HepG2 (cell line): ENCODE data around the gene CTNNBIP1. TPM values are rescaled to one million over a fixed set of nuclear protein-coding genes. Genes with fewer than 3 reads are reported as not detected.

Experiments used
- ELF3 ChIP-seq: IDR thresholded peaks from 2 replicates; pipeline ENCODE4 v1.6.1; 2016; ENCODE audit warnings: missing genetic modification reagents, missing compliant biosample characterization
- KLF9 ChIP-seq: IDR thresholded peaks from 2 replicates; pipeline ENCODE4 v1.6.1; 2016; ENCODE audit warnings: low read depth
- POLR2AphosphoS2 ChIP-seq: IDR thresholded peaks from 2 replicates; pipeline ENCODE4 v1.6.1; 2011; ENCODE audit warnings: low read depth, low read length, improper control_type of control experiment
- REPIN1 ChIP-seq: sonication (generic); formaldehyde crosslinking; IDR thresholded peaks from 2 replicates; pipeline ENCODE4 v1.8.0; 2022; ENCODE audit warnings: missing genetic modification reagents, low read depth, mild to moderate bottlenecking, borderline replicate concordance
- SAFB2 ChIP-seq: sonication (generic); formaldehyde crosslinking; IDR thresholded peaks from 2 replicates; pipeline ENCODE4 v1.5.1; 2020; ENCODE audit warnings: missing genetic modification reagents, low read depth, mild to moderate bottlenecking, borderline replicate concordance
- SMAD3 ChIP-seq: sonication (generic); formaldehyde crosslinking; IDR thresholded peaks from 2 replicates; pipeline ENCODE4 v1.4.0; 2020; ENCODE audit warnings: missing genetic modification reagents
- ZBTB34 ChIP-seq: sonication (generic); formaldehyde crosslinking; IDR thresholded peaks from 2 replicates; pipeline ENCODE4 v1.8.0; 2022; ENCODE audit warnings: mild to moderate bottlenecking, missing genetic modification reagents
- ZNF274 ChIP-seq: sonication (generic); formaldehyde crosslinking; IDR thresholded peaks from 2 replicates; pipeline ENCODE4 v1.5.1; 2020; ENCODE audit warnings: mild to moderate bottlenecking, missing genetic modification reagents
- ZNF646 ChIP-seq: sonication (generic); formaldehyde crosslinking; IDR thresholded peaks from 2 replicates; pipeline ENCODE4 v1.9.0; 2021; ENCODE audit warnings: mild to moderate bottlenecking, missing genetic modification reagents
- polyA plus RNA-seq, 8 experiments: library from polyadenylated mRNA; depleted of rRNA in 3 of 8; stranded (reverse) in 7 of 8; unstranded in 1 of 8; fragments of >200 nt; fragmentation: Illumina TruSeq in 4 of 8; extraction: Trizol in 4 of 8; gene quantifications; 2 replicates each; pipeline versions ENCODE4 v1.2.1 to v1.2.3, GENCODE V29; 2011 to 2016; ENCODE audit warnings: low read depth in 4 of 8, missing spikeins in 1 of 8, mixed read lengths in 1 of 8; ENCODE audit not compliant: insufficient read depth in 1 of 8
- total RNA-seq, 5 experiments: library from RNA; depleted of rRNA; stranded (reverse); fragments of >200 nt; fragmentation: Illumina TruSeq; extraction: Trizol; gene quantifications; 2 replicates each; pipeline ENCODE4 v1.2.3, GENCODE V29; 2016; ENCODE audit warnings: low read depth in 1 of 5
- TF ChIP-seq, protein P1 (sequence below): sonication (generic); formaldehyde crosslinking; IDR thresholded peaks from 2 replicates; pipeline ENCODE4 v1.5.0; 2020; ENCODE audit warnings: mild to moderate bottlenecking, missing genetic modification reagents, borderline replicate concordance
- TF ChIP-seq, protein P2 (sequence below): sonication (generic); formaldehyde crosslinking; IDR thresholded peaks from 2 replicates; pipeline ENCODE4 v1.4.0; 2020; ENCODE audit warnings: mild to moderate bottlenecking, low read depth, missing genetic modification reagents

Gene CTNNBIP1
- total and polyA plus RNA-seq, 2 of the 13 experiments (the other 11 are each of a cell fraction or from before 2014, with no cell fraction given) = 71.7 to 83.0 TPM

DNA sequence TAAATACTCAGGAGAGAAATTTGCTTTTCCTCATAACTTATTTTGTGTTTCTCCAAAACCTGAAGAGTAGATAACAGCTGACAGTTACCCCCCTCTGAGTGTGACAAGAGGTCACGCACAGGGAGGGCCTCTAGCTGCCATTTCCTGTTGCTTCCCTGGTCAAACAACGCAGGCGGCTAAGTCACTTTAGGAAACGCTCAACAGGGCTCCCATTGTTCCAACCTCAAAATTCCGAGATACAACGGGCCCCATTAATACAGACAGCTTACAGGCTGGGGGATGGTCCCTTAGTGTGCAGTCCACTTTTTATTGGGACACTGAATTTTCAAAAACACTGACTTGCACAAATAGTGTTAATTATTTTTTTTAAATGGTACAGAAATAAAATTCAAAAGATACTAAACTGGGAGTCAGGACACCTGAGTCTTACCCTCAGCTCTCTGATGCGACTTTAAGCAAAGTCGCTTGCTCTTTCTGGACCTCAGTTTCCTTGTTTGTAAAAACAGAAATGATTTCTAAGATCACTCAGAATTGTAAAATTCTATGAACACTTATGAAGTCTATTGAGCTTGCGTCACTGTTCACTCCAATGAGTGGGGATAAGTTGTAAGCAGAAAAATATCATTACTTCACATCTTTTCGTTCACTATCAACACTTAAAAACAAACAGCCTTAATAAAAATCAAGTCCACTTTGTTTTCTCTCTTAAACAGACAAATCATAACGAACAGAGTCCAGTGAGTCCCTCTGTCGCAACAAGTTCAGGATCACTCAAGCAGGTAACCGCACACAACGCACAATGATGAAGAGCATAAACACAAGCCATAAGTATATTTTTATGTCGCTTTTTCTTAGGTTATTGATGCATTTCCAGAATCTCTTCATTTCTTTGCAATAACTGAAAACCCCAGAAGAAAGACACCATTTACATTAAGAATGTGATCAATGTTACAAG lies 19.6 kb upstream of the CTNNBIP1 start (continued):
- TF ChIP-seq, protein P1, sequence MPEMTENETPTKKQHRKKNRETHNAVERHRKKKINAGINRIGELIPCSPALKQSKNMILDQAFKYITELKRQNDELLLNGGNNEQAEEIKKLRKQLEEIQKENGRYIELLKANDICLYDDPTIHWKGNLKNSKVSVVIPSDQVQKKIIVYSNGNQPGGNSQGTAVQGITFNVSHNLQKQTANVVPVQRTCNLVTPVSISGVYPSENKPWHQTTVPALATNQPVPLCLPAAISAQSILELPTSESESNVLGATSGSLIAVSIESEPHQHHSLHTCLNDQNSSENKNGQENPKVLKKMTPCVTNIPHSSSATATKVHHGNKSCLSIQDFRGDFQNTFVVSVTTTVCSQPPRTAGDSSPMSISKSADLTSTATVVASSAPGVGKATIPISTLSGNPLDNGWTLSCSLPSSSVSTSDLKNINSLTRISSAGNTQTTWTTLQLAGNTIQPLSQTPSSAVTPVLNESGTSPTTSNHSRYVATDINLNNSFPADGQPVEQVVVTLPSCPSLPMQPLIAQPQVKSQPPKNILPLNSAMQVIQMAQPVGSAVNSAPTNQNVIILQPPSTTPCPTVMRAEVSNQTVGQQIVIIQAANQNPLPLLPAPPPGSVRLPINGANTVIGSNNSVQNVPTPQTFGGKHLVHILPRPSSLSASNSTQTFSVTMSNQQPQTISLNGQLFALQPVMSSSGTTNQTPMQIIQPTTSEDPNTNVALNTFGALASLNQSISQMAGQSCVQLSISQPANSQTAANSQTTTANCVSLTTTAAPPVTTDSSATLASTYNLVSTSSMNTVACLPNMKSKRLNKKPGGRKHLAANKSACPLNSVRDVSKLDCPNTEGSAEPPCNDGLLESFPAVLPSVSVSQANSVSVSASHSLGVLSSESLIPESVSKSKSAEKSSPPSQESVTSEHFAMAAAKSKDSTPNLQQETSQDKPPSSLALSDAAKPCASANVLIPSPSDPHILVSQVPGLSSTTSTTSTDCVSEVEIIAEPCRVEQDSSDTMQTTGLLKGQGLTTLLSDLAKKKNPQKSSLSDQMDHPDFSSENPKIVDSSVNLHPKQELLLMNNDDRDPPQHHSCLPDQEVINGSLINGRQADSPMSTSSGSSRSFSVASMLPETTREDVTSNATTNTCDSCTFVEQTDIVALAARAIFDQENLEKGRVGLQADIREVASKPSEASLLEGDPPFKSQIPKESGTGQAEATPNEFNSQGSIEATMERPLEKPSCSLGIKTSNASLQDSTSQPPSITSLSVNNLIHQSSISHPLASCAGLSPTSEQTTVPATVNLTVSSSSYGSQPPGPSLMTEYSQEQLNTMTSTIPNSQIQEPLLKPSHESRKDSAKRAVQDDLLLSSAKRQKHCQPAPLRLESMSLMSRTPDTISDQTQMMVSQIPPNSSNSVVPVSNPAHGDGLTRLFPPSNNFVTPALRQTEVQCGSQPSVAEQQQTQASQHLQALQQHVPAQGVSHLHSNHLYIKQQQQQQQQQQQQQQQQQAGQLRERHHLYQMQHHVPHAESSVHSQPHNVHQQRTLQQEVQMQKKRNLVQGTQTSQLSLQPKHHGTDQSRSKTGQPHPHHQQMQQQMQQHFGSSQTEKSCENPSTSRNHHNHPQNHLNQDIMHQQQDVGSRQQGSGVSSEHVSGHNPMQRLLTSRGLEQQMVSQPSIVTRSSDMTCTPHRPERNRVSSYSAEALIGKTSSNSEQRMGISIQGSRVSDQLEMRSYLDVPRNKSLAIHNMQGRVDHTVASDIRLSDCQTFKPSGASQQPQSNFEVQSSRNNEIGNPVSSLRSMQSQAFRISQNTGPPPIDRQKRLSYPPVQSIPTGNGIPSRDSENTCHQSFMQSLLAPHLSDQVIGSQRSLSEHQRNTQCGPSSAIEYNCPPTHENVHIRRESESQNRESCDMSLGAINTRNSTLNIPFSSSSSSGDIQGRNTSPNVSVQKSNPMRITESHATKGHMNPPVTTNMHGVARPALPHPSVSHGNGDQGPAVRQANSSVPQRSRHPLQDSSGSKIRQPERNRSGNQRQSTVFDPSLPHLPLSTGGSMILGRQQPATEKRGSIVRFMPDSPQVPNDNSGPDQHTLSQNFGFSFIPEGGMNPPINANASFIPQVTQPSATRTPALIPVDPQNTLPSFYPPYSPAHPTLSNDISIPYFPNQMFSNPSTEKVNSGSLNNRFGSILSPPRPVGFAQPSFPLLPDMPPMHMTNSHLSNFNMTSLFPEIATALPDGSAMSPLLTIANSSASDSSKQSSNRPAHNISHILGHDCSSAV (CRISPR knock-in tag) = no peak
- TF ChIP-seq POLR2AphosphoS2 (no peak), ELF3 (peak; percentile 97), SAFB2 (CRISPR knock-in tag) (no peak), KLF9 (CRISPR knock-in tag) (no peak), ZBTB34 (no peak), ZNF646 (CRISPR knock-in tag) (no peak), ZNF274 (CRISPR knock-in tag) (no peak), REPIN1 (CRISPR knock-in tag) (peak; percentile 30; the same call in 1 of the 2 replicates), SMAD3 (CRISPR knock-in tag) (no peak)
- TF ChIP-seq, protein P2, sequence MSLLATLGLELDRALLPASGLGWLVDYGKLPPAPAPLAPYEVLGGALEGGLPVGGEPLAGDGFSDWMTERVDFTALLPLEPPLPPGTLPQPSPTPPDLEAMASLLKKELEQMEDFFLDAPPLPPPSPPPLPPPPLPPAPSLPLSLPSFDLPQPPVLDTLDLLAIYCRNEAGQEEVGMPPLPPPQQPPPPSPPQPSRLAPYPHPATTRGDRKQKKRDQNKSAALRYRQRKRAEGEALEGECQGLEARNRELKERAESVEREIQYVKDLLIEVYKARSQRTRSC (CRISPR knock-in tag) = no peak
